NT2/D1 (cell line): ENCODE measurements around the gene ITPRIPL2.

Source experiments
- DNase-seq: peaks from one replicate; pipeline ENCODE4 v3.0.0-alpha.2; 2011; ENCODE audit warnings: low read depth, low spot score
- H3K27me3 ChIP-seq: 2 replicates; pipeline ENCODE4 v1.6.0; 2011; ENCODE audit warnings: mild to moderate bottlenecking; ENCODE audit not compliant: insufficient read length, insufficient read depth
- H3K36me3 ChIP-seq: 2 replicates; pipeline ENCODE4 v1.6.1; 2011; ENCODE audit warnings: mild to moderate bottlenecking, low read length, mixed read lengths; ENCODE audit not compliant: insufficient read depth, insufficient read length
- H3K4me1 ChIP-seq: 2 replicates; pipeline ENCODE4 v1.5.1; 2011; ENCODE audit not compliant: insufficient read depth, insufficient read length
- H3K4me3 ChIP-seq: 2 replicates; pipeline ENCODE4 v1.5.1; 2011; ENCODE audit warnings: low read depth; ENCODE audit not compliant: insufficient read length
- H3K9ac ChIP-seq: 2 replicates; pipeline ENCODE4 v1.6.0; 2011; ENCODE audit warnings: low read depth; ENCODE audit not compliant: insufficient read length
- H3K9me3 ChIP-seq: 2 replicates; pipeline ENCODE4 v1.5.1; 2011; ENCODE audit warnings: mild to moderate bottlenecking, low read length; ENCODE audit not compliant: insufficient read depth
- SUZ12 ChIP-seq: IDR thresholded peaks from 2 replicates; pipeline ENCODE4 v1.6.1; 2011; ENCODE audit not compliant: insufficient read length, insufficient read depth; ENCODE audit errors: extremely low read depth
- YY1 ChIP-seq: IDR thresholded peaks from 2 replicates; pipeline ENCODE4 v1.6.1; 2011; ENCODE audit not compliant: insufficient read length, insufficient read depth
- ZNF274 ChIP-seq: IDR thresholded peaks from 2 replicates; pipeline ENCODE4 v1.6.1; 2011; ENCODE audit warnings: mild to moderate bottlenecking, low read depth, low read length

ITPRIPL2 gene

DNA sequence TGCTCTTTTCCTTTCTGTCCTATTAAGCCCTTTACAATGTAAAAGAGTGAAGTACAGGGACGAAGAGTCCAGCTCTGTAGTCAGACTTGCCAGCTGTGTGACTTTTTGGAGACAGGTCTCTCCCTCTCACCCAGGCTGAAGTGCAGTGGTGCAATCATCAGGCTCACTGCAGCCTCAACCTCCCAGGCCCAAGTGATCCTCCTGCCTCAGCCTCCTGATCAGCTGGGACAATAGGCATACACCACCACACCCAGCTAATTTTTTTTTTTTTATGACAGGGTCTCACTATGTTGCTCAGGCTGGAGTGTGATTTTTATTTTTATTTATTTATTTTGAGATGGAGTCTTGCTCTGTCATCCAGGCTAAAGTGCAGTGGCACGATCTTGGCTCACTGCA is 7.1 kb upstream of the ITPRIPL2 start:
- Histone ChIP-seq H3K9ac (no peak overlapping the region), H3K27me3 (no peaks in the 10 kb centered on the region), H3K4me3 (no peak overlapping the region), H3K9me3 (no peaks in the 10 kb centered on the region), H3K4me1 (peaks cover 11% of the 10 kb centered on the region), H3K36me3 (no peaks in the 10 kb centered on the region)
- no peak for TF ChIP-seq YY1
- no peak for TF ChIP-seq ZNF274
- no peak for TF ChIP-seq SUZ12
- no peak for DNase-seq

DNA sequence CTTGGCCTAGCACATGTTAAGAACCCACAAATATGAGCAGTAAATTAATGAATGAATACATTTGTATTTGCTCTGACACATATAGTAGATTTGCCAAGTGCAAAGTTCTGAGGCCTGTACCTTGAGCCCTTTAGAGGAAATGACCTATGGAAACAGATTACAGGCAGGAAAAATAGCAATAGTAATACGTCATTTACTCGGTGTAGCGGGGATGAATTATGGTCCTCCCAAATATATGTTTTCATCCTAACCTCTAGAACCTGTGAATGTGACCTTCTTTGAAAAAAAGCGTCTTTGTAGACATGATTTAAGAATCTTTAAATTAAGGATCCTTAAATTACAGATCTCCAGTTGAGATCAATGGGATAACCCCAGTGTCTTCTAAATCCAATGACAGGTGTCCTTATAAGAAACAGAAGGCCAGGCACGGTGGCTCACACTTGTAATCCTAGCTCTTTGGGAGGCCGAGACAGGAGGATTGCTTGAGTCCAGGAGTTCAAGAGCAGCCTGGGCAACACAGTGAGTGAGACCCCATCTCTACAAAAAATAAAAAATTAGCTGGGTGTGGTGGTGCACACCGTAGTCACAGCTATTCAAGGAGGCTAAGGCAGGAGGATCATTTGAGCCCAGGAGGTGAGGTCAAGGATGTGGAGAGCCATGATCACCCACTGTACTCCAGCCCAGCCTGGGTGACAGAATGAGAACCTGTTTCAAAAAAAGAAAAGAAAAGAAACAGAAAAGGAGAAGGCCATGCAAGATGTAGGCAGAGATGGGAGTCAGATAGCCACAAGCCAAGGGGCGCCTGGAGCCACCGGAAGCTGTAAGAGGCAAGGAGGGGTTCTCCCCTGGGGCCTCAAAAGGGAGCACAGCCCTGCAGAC is 5.1 kb upstream of the ITPRIPL2 start:
- no peaks in the 10 kb centered on the region for H3K36me3 ChIP-seq
- no peaks in the 10 kb centered on the region for H3K27me3 ChIP-seq
- no peak for TF ChIP-seq SUZ12
- TF ChIP-seq YY1, result no peak
- no peak for TF ChIP-seq ZNF274
- DNase-seq, result no peak
- no peak overlapping the region for H3K4me3 ChIP-seq
- H3K9ac ChIP-seq, result no peak overlapping the region
- H3K9me3 ChIP-seq, result no peaks in the 10 kb centered on the region
- peaks cover 14% of the 10 kb centered on the region for H3K4me1 ChIP-seq

DNA sequence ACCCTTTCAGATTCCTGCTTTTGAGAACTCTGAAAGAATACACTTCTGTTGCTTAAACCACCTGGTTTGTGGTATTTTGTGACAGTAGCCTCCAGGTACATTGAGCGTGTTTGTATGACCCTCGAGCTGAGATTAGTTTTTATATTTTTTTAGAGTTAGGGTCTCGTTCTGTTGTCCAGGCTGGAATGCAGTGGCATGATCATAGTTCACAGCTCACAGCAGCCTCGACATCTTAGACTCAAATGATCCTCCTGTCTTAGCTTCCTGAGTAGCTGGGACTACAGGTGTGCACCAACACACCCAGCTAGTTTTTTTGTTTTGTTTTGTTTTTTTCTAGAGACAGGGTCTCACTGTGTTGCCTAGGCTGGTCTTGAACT is 4.5 kb upstream of the ITPRIPL2 start:
- H3K4me3 ChIP-seq, result no peak overlapping the region
- no peaks in the 10 kb centered on the region for H3K9me3 ChIP-seq
- no peak for DNase-seq
- H3K4me1 ChIP-seq, result peaks cover 14% of the 10 kb centered on the region
- no peak overlapping the region for H3K9ac ChIP-seq
- no peaks in the 10 kb centered on the region for H3K36me3 ChIP-seq
- TF ChIP-seq ZNF274, result no peak
- no peak for TF ChIP-seq YY1
- TF ChIP-seq SUZ12, result no peak
- no peaks in the 10 kb centered on the region for H3K27me3 ChIP-seq

DNA sequence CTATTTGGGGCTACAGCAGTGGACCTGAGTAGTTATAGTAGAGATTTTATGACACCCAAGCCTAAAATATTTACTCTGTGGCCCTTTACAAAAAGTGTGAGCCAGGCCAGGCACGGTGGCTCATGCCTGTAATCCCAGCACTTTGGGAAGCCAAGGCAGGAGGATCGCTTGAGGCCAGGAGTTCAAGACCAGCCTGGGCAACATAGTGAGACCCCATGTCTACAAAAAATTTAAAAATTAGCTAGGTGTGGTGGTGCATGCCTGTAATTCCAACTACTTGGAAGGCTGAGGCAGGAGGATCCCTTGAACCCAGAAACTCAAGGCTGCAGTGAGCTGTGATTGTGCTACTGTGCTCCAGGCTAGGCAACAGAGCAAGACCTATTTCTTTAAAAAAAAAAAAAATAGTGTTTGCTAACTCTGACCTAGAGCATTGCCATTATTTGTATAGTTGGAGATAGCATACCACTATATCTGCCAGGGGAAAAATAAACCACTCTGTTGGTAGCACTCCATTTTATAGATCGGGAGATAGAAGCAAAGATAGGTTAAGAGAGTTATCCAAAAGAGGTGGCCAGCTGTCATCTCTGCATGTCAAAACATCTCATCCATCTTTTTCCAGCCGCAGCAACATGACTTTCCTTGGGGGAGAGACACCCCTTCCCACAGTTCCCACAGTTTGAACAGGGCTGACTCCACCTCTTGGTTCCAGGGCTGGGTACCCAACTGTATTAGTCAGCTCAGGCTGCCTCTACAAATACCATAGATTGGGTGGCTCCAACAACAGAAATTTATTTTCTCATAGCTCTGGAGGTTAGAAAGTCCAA is 3.0 kb upstream of the ITPRIPL2 start:
- peaks cover 11% of the 10 kb centered on the region for H3K4me1 ChIP-seq
- H3K9ac ChIP-seq, result no peak overlapping the region
- no peak for TF ChIP-seq YY1
- TF ChIP-seq ZNF274, result no peak
- TF ChIP-seq SUZ12, result no peak
- DNase-seq, result no peak
- no peak overlapping the region for H3K4me3 ChIP-seq
- H3K27me3 ChIP-seq, result peaks cover 3% of the 10 kb centered on the region
- no peaks in the 10 kb centered on the region; the same call in 1 of the 2 replicates for H3K9me3 ChIP-seq
- peaks cover 13% of the 10 kb centered on the region for H3K36me3 ChIP-seq

DNA sequence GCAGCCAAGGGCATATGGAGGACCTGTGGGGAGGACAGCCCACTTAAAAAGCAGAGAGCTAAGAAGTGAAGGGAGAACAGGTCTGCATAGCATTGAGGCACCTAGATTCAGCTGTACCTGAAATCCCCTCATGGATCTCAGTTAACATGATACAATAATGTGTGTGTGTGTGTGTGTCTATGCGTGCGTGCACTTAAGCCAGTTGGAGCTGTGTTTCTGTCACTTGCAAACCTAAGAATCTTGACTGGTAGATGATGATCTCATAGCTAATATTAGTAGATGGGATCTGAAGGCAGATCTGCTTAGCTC is 1.7 kb upstream of the ITPRIPL2 start:
- Histone ChIP-seq H3K36me3 (peaks cover 26% of the 10 kb centered on the region), H3K27me3 (peaks cover 3% of the 10 kb centered on the region), H3K4me1 (peaks cover 9% of the 10 kb centered on the region), H3K9me3 (no peaks in the 10 kb centered on the region; the same call in 1 of the 2 replicates), H3K9ac (no peak overlapping the region), H3K4me3 (no peak overlapping the region)
- DNase-seq, result no peak
- TF ChIP-seq SUZ12, result no peak

DNA sequence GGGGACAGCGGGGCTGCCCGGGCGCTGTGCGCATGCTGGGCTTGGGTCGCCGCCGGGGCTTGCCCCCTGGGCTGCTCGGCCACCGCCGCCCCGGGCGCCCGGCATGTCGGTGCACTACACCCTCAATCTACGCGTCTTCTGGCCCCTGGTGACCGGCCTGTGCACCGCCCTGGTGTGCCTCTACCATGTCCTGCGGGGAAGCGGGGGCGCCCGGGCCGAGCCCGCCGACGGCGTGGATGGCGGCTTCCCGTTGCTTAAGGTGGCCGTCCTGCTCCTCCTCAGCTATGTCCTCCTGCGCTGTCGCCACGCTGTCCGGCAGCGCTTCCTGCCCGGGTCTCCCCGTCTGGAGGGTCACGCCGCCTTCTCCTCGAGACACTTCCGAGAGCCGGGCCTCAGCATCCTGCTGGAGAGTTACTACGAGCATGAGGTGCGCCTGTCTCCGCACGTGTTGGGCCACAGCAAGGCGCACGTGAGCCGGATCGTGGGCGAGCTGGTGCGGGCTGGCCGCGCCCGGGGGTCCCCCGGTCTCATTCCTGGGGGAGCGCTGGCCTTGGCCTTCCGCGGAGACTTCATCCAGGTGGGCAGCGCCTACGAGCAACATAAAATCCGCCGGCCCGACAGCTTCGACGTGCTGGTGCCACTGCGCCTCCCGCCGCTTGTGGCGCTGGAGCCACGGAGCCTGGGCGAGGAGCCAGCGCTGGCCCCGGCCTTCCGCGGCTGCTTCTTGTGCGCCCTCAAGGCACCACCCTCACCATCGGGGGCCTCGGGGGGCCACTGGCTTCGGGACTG is 789 bp downstream of the ITPRIPL2 start:
- no peak for DNase-seq
- H3K4me1 ChIP-seq, result peaks cover 9% of the 10 kb centered on the region

More for the DNA sequence above, 789 bp downstream of the ITPRIPL2 start:
- TF ChIP-seq YY1 (no peak), ZNF274 (no peak), SUZ12 (no peak)
- Histone ChIP-seq H3K4me3 (peak overlapping the region; percentile 71), H3K36me3 (peaks cover 36% of the 10 kb centered on the region), H3K27me3 (peaks cover 3% of the 10 kb centered on the region), H3K9ac (peak overlapping the region; percentile 93), H3K9me3 (no peaks in the 10 kb centered on the region; the same call in 1 of the 2 replicates)
